ENCODE measurements around the gene PACS1.

GRCh38 chr11:66243782-66244535 lies 173.9 kb downstream of the PACS1 start:
- no peak for TF ChIP-seq EZH2 (IDR thresholded peaks at IDR 0.05; ENCODE audit: borderline replicate concordance, low read length)
- TF ChIP-seq CTCF (IDR thresholded peaks at IDR 0.05; ENCODE audit: low read length): no peak

All from OCI-LY1 (cell line).